GM12878 (cell line): ENCODE results near the gene IMMP2L. TPM values are rescaled to one million over a fixed set of nuclear protein-coding genes. Genes with fewer than 3 reads are reported as not detected.

Source experiments
- ATAC-seq: fragments of 200-7000 bp; cut with Tn5 transposase; 3 replicates; pipeline ENCODE4 v1.9.1; 2020; ENCODE audit warnings: mild to moderate bottlenecking, moderate library complexity
- BruUV-seq: library from RNA; stranded (reverse); fragments of 400-500 nt; replicated peaks from 2 replicates; lab custom pipeline; 2021; lab: Mats Ljungman, UMichigan
- CTCF ChIA-PET: fragments of 300-600 bp; sonication (Branson Sonifier 250); formaldehyde crosslinking; extraction: SDS; loops from one replicate; lab custom pipeline; 2021; ENCODE audit warnings: inconsistent platforms; lab: Yijun Ruan, JAX
- POLR2A ChIA-PET: fragments of 350-600 bp; formaldehyde crosslinking; extraction: SDS; loops from one replicate; lab custom pipeline; 2021; ENCODE audit warnings: inconsistent platforms; lab: Charles Lee
- RAD21 ChIA-PET: fragments of 300-600 bp; sonication (Branson Sonifier 250); formaldehyde crosslinking; loops from one replicate; lab custom pipeline; 2023; ENCODE audit warnings: antibody characterized with exemption; ENCODE audit not compliant: unreplicated experiment; lab: Charles Lee
- SMC1A ChIA-PET: fragments of 300-600 bp; sonication (Branson Sonifier 250); formaldehyde crosslinking; loops from one replicate; lab custom pipeline; 2023; ENCODE audit not compliant: unreplicated experiment, uncharacterized antibody; lab: Charles Lee
- DNase-seq: peaks from one replicate; pipeline ENCODE4 v3.0.0-alpha.2; 2011; ENCODE audit warnings: low read depth, low spot score
- FAIRE-seq: peaks from 3 replicates; lab custom pipeline; 2011; peaks lifted over from hg19 to GRCh38; lab: Jason Lieb, UNC
- H2AFZ ChIP-seq: 2 replicates; pipeline ENCODE4 v1.6.0; 2011; ENCODE audit warnings: low read depth, low read length, control low read depth; ENCODE audit not compliant: control insufficient read depth
- H3K27ac ChIP-seq: 2 replicates; pipeline ENCODE4 v1.5.1; 2011; ENCODE audit warnings: control low read depth; ENCODE audit not compliant: control insufficient read depth, insufficient read depth
- H3K27me3 ChIP-seq, 2 experiments: replicated peaks in 1 of 2; 2 replicates each; pipeline versions ENCODE4 v1.6.0 to v1.6.1; 2011; ENCODE audit warnings: low read length in 1 of 2; ENCODE audit not compliant: control insufficient read depth in 2 of 2, insufficient read depth in 2 of 2
- H3K36me3 ChIP-seq, 2 experiments: 2 replicates each; pipeline ENCODE4 v1.5.1; 2011; ENCODE audit warnings: low read length in 1 of 2; ENCODE audit not compliant: control insufficient read depth in 2 of 2, insufficient read depth in 2 of 2
- H3K4me1 ChIP-seq: 2 replicates; pipeline ENCODE4 v1.6.1; 2011; ENCODE audit warnings: mild to moderate bottlenecking, low read length, moderate library complexity, mixed read lengths; ENCODE audit not compliant: control insufficient read depth, insufficient read depth
- H3K4me2 ChIP-seq: 2 replicates; pipeline ENCODE4 v1.6.0; 2011; ENCODE audit warnings: control low read depth; ENCODE audit not compliant: control insufficient read depth, insufficient read depth
- H3K4me3 ChIP-seq: fragments of 200-600 bp; sonication (generic); 2 replicates; pipeline ENCODE4 v1.5.1; 2016
- H3K79me2 ChIP-seq: 2 replicates; pipeline ENCODE4 v1.6.0; 2011; ENCODE audit warnings: low read length; ENCODE audit not compliant: control insufficient read depth, insufficient read depth
- H3K9ac ChIP-seq: 2 replicates; pipeline ENCODE4 v1.8.0; 2011; ENCODE audit warnings: low read length, control low read depth, mixed read lengths; ENCODE audit not compliant: control insufficient read depth, insufficient read depth
- H3K9me3 ChIP-seq: replicated peaks from 3 replicates; pipeline ENCODE4 v1.5.1; 2011; ENCODE audit warnings: mild to moderate bottlenecking, low read length; ENCODE audit not compliant: control insufficient read depth, insufficient read depth
- H4K20me1 ChIP-seq: 2 replicates; pipeline ENCODE4 v1.6.0; 2011; ENCODE audit not compliant: control insufficient read depth, insufficient read depth
- CHD2 ChIP-seq: IDR thresholded peaks from 2 replicates; pipeline ENCODE4 v1.6.1; 2011; ENCODE audit warnings: low read depth, low read length, improper control_type of control experiment, borderline replicate concordance
- DPF2 ChIP-seq: fragments of 450-650 bp; IDR thresholded peaks from 2 replicates; pipeline ENCODE4 v1.6.1; 2017; ENCODE audit warnings: mild to moderate bottlenecking
- EZH2 ChIP-seq: IDR thresholded peaks from 2 replicates; pipeline ENCODE4 v1.6.1; 2012; ENCODE audit warnings: low read depth, mild to moderate bottlenecking, control low read depth, inconsistent platforms, low read length, borderline replicate concordance; ENCODE audit not compliant: control insufficient read depth
- FOXK2 ChIP-seq: fragments of 450-650 bp; IDR thresholded peaks from 2 replicates; pipeline ENCODE4 v1.6.1; 2017; ENCODE audit warnings: mild to moderate bottlenecking, moderate library complexity
- PML ChIP-seq: IDR thresholded peaks from 2 replicates; pipeline ENCODE4 v1.6.1; 2012; ENCODE audit warnings: low read length, inconsistent platforms
- SMAD5 ChIP-seq: IDR thresholded peaks from 2 replicates; pipeline ENCODE4 v1.6.1; 2016; ENCODE audit warnings: antibody characterized with exemption, low read depth
- SMC3 ChIP-seq: IDR thresholded peaks from 2 replicates; pipeline ENCODE4 v1.6.1; 2011; ENCODE audit warnings: low read length, improper control_type of control experiment, borderline replicate concordance
- SREBF1 ChIP-seq: IDR thresholded peaks from 2 replicates; pipeline ENCODE4 v1.6.1; 2012; ENCODE audit warnings: mild to moderate bottlenecking, low read length
- ZNF207 ChIP-seq: fragments of 450-650 bp; IDR thresholded peaks from 2 replicates; pipeline ENCODE4 v1.6.1; 2014; ENCODE audit warnings: antibody characterized with exemption, mild to moderate bottlenecking, borderline replicate concordance
- WGBS: methylation state at CpG from one replicate; pipeline ENCODE4 v1.1.6; 2016; ENCODE audit warnings: low lambda C conversion rate; ENCODE audit not compliant: insufficient replicate concordance, insufficient coverage; ENCODE audit errors: missing lambda C conversion rate; 5-methylcytosine and 5-hydroxymethylcytosine counted together
- in situ Hi-C: fragments of 300-500 bp; cut with MboI; formaldehyde crosslinking; loops from 9 replicates; pipeline ENCODE4 v1.14.3; 2018; ENCODE audit warnings: mixed read lengths
- intact Hi-C: fragments of 100-400 bp; cut with micrococcal nuclease; formaldehyde crosslinking; loops from one replicate; pipeline ENCODE4 v1.14.2; 2022; ENCODE audit not compliant: unreplicated experiment
- polyA plus RNA-seq, 11 experiments: library from polyadenylated mRNA; depleted of rRNA in 4 of 11; unstranded in 6 of 11; stranded (reverse) in 5 of 11; fragments of >200 nt; fragmentation: Nextera tagmentation in 4 of 11; fragmentation: Illumina TruSeq in 1 of 11; extraction: Ambion mirVana in 4 of 11; extraction: Trizol in 1 of 11; gene quantifications; 1 replicate in 1 of 11; 2 replicates in 10 of 11; pipeline versions ENCODE4 v1.2.1 to v1.2.3, GENCODE V29; 2011 to 2016; ENCODE audit warnings: inconsistent platforms in 2 of 11, missing spikeins in 2 of 11, low read depth in 1 of 11
- total RNA-seq, 4 experiments: library from RNA; depleted of rRNA in 3 of 4; stranded (reverse); fragments of >200 nt in 3 of 4; fragmentation: Illumina TruSeq in 1 of 4; extraction: Trizol in 1 of 4; gene quantifications; 2 replicates each; pipeline versions ENCODE4 v1.2.1 to v1.2.3, GENCODE V29; 2013 to 2021
- TF ChIP-seq, protein P1 (sequence below): fragments of 450-650 bp; IDR thresholded peaks from 2 replicates; pipeline ENCODE4 v1.6.1; 2017; ENCODE audit warnings: borderline replicate concordance
- TF ChIP-seq, protein P2 (sequence below): IDR thresholded peaks from 2 replicates; pipeline ENCODE4 v1.6.1; 2012; ENCODE audit warnings: mild to moderate bottlenecking, low read depth, low read length
- TF ChIP-seq, protein P3 (sequence below): fragments of 450-650 bp; formaldehyde crosslinking; IDR thresholded peaks from 2 replicates; pipeline ENCODE4 v1.4.0; 2022; ENCODE audit warnings: mild to moderate bottlenecking, moderate library complexity
- TF ChIP-seq, protein P4 (sequence below): fragments of 450-650 bp; IDR thresholded peaks from 2 replicates; pipeline ENCODE4 v1.6.1; 2017; ENCODE audit warnings: low read depth, mild to moderate bottlenecking, moderate library complexity

Gene IMMP2L
- total and polyA plus RNA-seq, 10 of the 15 experiments (the other 5 are each of a cell fraction or from before 2014, with no cell fraction given): 12.6 to 46.3 (median 19.6) TPM

DNA sequence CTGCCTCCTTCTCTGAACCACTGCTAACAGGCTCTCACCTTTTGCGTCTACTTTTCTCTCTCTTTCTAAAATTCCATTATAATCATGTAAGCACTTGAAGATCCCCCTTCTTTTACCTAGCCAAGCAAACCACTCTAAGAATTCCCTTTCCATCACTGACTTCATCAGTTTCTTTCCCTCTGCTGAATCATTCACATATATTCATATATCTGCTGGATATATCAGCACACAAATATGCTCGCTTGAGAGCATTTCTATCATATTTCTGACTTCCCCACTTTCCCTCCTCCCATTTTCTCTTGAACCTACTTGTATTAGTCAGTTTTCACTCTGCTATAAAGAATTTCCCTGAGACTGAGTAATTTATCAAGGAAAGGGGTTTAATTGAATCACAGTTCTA, 555.6 kb downstream of the IMMP2L start (continued):
- TF ChIP-seq, protein P1, sequence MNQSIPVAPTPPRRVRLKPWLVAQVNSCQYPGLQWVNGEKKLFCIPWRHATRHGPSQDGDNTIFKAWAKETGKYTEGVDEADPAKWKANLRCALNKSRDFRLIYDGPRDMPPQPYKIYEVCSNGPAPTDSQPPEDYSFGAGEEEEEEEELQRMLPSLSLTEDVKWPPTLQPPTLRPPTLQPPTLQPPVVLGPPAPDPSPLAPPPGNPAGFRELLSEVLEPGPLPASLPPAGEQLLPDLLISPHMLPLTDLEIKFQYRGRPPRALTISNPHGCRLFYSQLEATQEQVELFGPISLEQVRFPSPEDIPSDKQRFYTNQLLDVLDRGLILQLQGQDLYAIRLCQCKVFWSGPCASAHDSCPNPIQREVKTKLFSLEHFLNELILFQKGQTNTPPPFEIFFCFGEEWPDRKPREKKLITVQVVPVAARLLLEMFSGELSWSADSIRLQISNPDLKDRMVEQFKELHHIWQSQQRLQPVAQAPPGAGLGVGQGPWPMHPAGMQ: no peak

DNA sequence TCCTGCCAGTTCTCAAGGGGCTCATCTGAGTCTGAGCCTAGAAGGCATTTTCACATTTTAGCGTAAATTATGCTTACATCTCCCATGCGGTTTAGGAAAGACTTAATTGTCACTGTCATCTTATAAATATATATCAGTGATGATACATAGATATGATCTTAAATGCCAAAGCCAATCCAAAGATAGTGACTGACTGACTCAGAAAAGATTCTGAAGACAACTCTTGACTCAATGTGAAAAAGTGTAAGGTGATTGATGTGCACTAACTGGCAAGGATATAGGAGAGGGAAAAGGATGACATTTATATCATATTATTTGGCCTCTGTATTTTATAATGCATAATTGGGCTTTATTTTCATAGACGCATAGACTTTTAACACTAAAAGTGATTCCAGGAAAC, 556.3 kb downstream of the IMMP2L start:
- FAIRE-seq: no peak
- RAD21 ChIA-PET: no interaction called here
- Histone ChIP-seq H3K4me1 (no peaks in the 10 kb centered on the region), H3K27ac (no peak overlapping the region), H4K20me1 (no peaks in the 10 kb centered on the region), H3K9me3 (no peaks in the 10 kb centered on the region), H3K36me3 (no peaks in the 10 kb centered on the region), H3K79me2 (no peaks in the 10 kb centered on the region), H2AFZ (no peak overlapping the region), H3K27me3 (no peaks in the 10 kb centered on the region), H3K4me3 (no peak overlapping the region), H3K4me2 (no peak overlapping the region), H3K9ac (no peak overlapping the region)
- no peak for ATAC-seq
- 65% methylated on average over 3 of the region's 3 CpGs for WGBS
- no peak for DNase-seq
- SMC1A ChIA-PET: interaction anchor here (0.6 to 1.7 kb wide), 3 partner anchors 11 to 77 kb away, joined by 3 to 6 read pairs (median 5); no protein-coding TSS in a partner anchor
- in situ Hi-C loops (no loop called here), intact Hi-C loops (no loop called here)
- POLR2A ChIA-PET: no interaction called here
- CTCF ChIA-PET: no interaction called here
- no TSS peak for BruUV-seq
- TF ChIP-seq PML (no peak), EZH2 (no peak), SMAD5 (no peak), ZNF207 (no peak), SREBF1 (no peak), CHD2 (no peak), DPF2 (no peak), SMC3 (no peak), FOXK2 (no peak)
- TF ChIP-seq, protein P2, sequence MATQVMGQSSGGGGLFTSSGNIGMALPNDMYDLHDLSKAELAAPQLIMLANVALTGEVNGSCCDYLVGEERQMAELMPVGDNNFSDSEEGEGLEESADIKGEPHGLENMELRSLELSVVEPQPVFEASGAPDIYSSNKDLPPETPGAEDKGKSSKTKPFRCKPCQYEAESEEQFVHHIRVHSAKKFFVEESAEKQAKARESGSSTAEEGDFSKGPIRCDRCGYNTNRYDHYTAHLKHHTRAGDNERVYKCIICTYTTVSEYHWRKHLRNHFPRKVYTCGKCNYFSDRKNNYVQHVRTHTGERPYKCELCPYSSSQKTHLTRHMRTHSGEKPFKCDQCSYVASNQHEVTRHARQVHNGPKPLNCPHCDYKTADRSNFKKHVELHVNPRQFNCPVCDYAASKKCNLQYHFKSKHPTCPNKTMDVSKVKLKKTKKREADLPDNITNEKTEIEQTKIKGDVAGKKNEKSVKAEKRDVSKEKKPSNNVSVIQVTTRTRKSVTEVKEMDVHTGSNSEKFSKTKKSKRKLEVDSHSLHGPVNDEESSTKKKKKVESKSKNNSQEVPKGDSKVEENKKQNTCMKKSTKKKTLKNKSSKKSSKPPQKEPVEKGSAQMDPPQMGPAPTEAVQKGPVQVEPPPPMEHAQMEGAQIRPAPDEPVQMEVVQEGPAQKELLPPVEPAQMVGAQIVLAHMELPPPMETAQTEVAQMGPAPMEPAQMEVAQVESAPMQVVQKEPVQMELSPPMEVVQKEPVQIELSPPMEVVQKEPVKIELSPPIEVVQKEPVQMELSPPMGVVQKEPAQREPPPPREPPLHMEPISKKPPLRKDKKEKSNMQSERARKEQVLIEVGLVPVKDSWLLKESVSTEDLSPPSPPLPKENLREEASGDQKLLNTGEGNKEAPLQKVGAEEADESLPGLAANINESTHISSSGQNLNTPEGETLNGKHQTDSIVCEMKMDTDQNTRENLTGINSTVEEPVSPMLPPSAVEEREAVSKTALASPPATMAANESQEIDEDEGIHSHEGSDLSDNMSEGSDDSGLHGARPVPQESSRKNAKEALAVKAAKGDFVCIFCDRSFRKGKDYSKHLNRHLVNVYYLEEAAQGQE: no peak
- TF ChIP-seq, protein P3, sequence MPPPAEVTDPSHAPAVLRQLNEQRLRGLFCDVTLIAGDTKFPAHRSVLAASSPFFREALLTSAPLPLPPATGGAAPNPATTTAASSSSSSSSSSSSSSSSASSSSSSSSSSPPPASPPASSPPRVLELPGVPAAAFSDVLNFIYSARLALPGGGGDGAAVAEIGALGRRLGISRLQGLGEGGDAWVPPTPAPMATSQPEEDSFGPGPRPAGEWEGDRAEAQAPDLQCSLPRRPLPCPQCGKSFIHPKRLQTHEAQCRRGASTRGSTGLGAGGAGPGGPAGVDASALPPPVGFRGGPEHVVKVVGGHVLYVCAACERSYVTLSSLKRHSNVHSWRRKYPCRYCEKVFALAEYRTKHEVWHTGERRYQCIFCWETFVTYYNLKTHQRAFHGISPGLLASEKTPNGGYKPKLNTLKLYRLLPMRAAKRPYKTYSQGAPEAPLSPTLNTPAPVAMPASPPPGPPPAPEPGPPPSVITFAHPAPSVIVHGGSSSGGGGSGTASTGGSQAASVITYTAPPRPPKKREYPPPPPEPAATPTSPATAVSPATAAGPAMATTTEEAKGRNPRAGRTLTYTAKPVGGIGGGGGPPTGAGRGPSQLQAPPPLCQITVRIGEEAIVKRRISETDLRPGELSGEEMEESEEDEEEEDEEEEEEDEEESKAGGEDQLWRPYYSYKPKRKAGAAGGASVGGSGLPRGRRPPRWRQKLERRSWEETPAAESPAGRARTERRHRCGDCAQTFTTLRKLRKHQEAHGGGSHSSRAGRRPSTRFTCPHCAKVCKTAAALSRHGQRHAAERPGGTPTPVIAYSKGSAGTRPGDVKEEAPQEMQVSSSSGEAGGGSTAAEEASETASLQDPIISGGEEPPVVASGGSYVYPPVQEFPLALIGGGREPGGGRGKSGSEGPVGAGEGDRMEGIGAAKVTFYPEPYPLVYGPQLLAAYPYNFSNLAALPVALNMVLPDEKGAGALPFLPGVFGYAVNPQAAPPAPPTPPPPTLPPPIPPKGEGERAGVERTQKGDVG (CRISPR knock-in tag): no peak
- TF ChIP-seq, protein P4, sequence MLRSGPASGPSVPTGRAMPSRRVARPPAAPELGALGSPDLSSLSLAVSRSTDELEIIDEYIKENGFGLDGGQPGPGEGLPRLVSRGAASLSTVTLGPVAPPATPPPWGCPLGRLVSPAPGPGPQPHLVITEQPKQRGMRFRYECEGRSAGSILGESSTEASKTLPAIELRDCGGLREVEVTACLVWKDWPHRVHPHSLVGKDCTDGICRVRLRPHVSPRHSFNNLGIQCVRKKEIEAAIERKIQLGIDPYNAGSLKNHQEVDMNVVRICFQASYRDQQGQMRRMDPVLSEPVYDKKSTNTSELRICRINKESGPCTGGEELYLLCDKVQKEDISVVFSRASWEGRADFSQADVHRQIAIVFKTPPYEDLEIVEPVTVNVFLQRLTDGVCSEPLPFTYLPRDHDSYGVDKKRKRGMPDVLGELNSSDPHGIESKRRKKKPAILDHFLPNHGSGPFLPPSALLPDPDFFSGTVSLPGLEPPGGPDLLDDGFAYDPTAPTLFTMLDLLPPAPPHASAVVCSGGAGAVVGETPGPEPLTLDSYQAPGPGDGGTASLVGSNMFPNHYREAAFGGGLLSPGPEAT: no peak
